Activated CD8-positive, alpha-beta T cell treated with anti-CD3 and anti-CD28 coated beads, Interleukin-2, amount 10 ng/mL, durations not matched to agents 7 days and 5 days (primary cell): ENCODE data around the gene TMPRSS11A. TPM values are rescaled to one million over a fixed set of nuclear protein-coding genes. Genes with fewer than 3 reads are reported as not detected.

Experiments used
- ATAC-seq: fragments of 150-1000 bp; cut with Tn5 transposase; one replicate; pipeline ENCODE4 v1.10.0; 2021; ENCODE audit warnings: moderate library complexity
- CTCF ChIA-PET: fragments of 350-600 bp; sonication (Branson Sonifier 250); formaldehyde crosslinking; loops from one replicate; lab custom pipeline; 2021; ENCODE audit warnings: antibody characterized with exemption; lab: Charles Lee
- POLR2A ChIA-PET: fragments of 350-600 bp; sonication (Branson Sonifier 250); formaldehyde crosslinking; loops from one replicate; lab custom pipeline; 2021; ENCODE audit warnings: antibody characterized with exemption; lab: Charles Lee
- DNase-seq: peaks from one replicate; pipeline ENCODE4 v3.0.0-alpha.2; 2020
- H3K27ac Mint-ChIP-seq: one replicate; pipeline ENCODE4 v1.8.0; 2021; ENCODE audit warnings: mild to moderate bottlenecking, mixed read lengths
- H3K27me3 Mint-ChIP-seq: one replicate; pipeline ENCODE4 v1.8.0; 2021; ENCODE audit warnings: low read depth, mixed read lengths
- H3K36me3 Mint-ChIP-seq: one replicate; pipeline ENCODE4 v1.8.0; 2021; ENCODE audit warnings: low read depth, mixed read lengths
- H3K4me1 Mint-ChIP-seq: one replicate; pipeline ENCODE4 v1.8.0; 2021; ENCODE audit warnings: low read depth, mixed read lengths
- H3K4me3 Mint-ChIP-seq: one replicate; pipeline ENCODE4 v1.8.0; 2021; ENCODE audit warnings: mild to moderate bottlenecking, mixed read lengths
- H3K9me3 Mint-ChIP-seq: one replicate; pipeline ENCODE4 v1.8.0; 2022; ENCODE audit warnings: mixed read lengths; ENCODE audit not compliant: insufficient read depth
- total RNA-seq, 2 experiments: library from RNA; stranded (reverse); gene quantifications; one replicate each; pipeline ENCODE4 v1.2.3, GENCODE V29; 2021

TMPRSS11A gene, protein sequence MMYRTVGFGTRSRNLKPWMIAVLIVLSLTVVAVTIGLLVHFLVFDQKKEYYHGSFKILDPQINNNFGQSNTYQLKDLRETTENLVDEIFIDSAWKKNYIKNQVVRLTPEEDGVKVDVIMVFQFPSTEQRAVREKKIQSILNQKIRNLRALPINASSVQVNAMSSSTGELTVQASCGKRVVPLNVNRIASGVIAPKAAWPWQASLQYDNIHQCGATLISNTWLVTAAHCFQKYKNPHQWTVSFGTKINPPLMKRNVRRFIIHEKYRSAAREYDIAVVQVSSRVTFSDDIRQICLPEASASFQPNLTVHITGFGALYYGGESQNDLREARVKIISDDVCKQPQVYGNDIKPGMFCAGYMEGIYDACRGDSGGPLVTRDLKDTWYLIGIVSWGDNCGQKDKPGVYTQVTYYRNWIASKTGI
- not detected for total RNA-seq

GRCh38 chr4:67963356-67963755, at the start of gene TMPRSS11A:
TMPRSS11A (minus strand) TSS chr4:67963493; CDS start chr4:67963393, 100 bp downstream.
- ATAC-seq (no peak), DNase-seq (no peak)
- CTCF ChIA-PET, result no interaction called here
- H3K4me1 Mint-ChIP-seq, result no peaks in the 10 kb centered on the region
- no peaks in the 10 kb centered on the region for H3K36me3 Mint-ChIP-seq
- no peak within 1 kb of the TSS for H3K27ac Mint-ChIP-seq
- no peak within 1 kb of the TSS for H3K4me3 Mint-ChIP-seq
- POLR2A ChIA-PET, result no interaction called here
- H3K9me3 Mint-ChIP-seq, result no peaks in the 10 kb centered on the region
- H3K27me3 Mint-ChIP-seq, result no peaks in the 10 kb centered on the region

GRCh38 chr4:68011684-68012083, 48.4 kb upstream of the TMPRSS11A start:
- H3K4me1 Mint-ChIP-seq, result no peaks in the 10 kb centered on the region
- no peaks in the 10 kb centered on the region for H3K36me3 Mint-ChIP-seq
- no peak for DNase-seq
- ChIA-PET CTCF (no interaction called here), POLR2A (no interaction called here)
- no peak overlapping the region for H3K27ac Mint-ChIP-seq
- no peak overlapping the region for H3K4me3 Mint-ChIP-seq
- H3K27me3 Mint-ChIP-seq, result no peaks in the 10 kb centered on the region
- no peak for ATAC-seq
- no peaks in the 10 kb centered on the region for H3K9me3 Mint-ChIP-seq

DNA sequence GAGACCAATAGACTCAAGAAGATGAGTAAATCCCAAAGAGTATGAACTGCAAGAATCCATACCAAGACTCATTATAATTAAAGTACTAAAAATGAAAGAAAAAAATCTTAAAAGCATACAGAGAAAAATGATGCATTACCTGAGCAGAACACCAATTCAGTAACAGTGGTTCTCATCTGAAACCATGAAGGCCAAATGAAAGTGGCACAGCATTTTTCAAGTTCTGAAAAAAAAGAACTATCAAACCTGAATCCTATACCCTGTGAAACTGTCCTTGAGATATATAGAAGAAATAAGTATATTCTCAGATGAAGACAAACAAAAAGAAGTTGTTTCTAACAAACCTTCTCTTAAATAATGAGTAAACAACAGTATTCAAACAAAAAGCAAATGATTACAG, 39.6 kb upstream of the TMPRSS11A start:
- ATAC-seq (no peak), DNase-seq (no peak)
- Mint-ChIP-seq H3K4me3 (no peak overlapping the region), H3K27ac (no peak overlapping the region), H3K36me3 (no peaks in the 10 kb centered on the region), H3K4me1 (no peaks in the 10 kb centered on the region), H3K27me3 (no peaks in the 10 kb centered on the region), H3K9me3 (no peaks in the 10 kb centered on the region)
- ChIA-PET CTCF (no interaction called here), POLR2A (no interaction called here)

- no peaks in the 10 kb centered on the region for H3K27me3 Mint-ChIP-seq
- no peaks in the 10 kb centered on the region for H3K9me3 Mint-ChIP-seq
- no peak for DNase-seq
- ChIA-PET POLR2A (no interaction called here), CTCF (interaction anchor here (1.0 kb wide), 1 partner anchor 21 kb away, joined by 3 read pairs; no protein-coding TSS in a partner anchor)
- H3K27ac Mint-ChIP-seq, result no peak overlapping the region
- no peak overlapping the region for H3K4me3 Mint-ChIP-seq
- ATAC-seq, result no peak
- no peaks in the 10 kb centered on the region for H3K4me1 Mint-ChIP-seq
- no peaks in the 10 kb centered on the region for H3K36me3 Mint-ChIP-seq
Observed at GRCh38 chr4:67996127-67996526, 32.8 kb upstream of the TMPRSS11A start.

GRCh38 chr4:67988991-67989390, 25.7 kb upstream of the TMPRSS11A start:
- Mint-ChIP-seq H3K9me3 (no peaks in the 10 kb centered on the region), H3K4me3 (no peak overlapping the region), H3K36me3 (no peaks in the 10 kb centered on the region), H3K4me1 (no peaks in the 10 kb centered on the region), H3K27me3 (peaks cover 3% of the 10 kb centered on the region), H3K27ac (no peak overlapping the region)
- POLR2A ChIA-PET, result no interaction called here
- ATAC-seq, result no peak
- DNase-seq, result no peak
- CTCF ChIA-PET, result no interaction called here

GRCh38 chr4:67983333-67983732, 20.0 kb upstream of the TMPRSS11A start:
- no peak for ATAC-seq
- no peak overlapping the region for H3K27ac Mint-ChIP-seq
- no peaks in the 10 kb centered on the region for H3K4me1 Mint-ChIP-seq
- ChIA-PET CTCF (no interaction called here), POLR2A (no interaction called here)
- peaks cover 4% of the 10 kb centered on the region for H3K27me3 Mint-ChIP-seq
- H3K36me3 Mint-ChIP-seq, result no peaks in the 10 kb centered on the region
- no peaks in the 10 kb centered on the region for H3K9me3 Mint-ChIP-seq
- no peak overlapping the region for H3K4me3 Mint-ChIP-seq
- DNase-seq, result no peak

GRCh38 chr4:67980512-67980911, 17.2 kb upstream of the TMPRSS11A start:
- CTCF ChIA-PET, result no interaction called here
- POLR2A ChIA-PET, result no interaction called here
- ATAC-seq (no peak), DNase-seq (no peak)
- Mint-ChIP-seq H3K27me3 (peaks cover 1% of the 10 kb centered on the region), H3K4me1 (no peaks in the 10 kb centered on the region), H3K36me3 (no peaks in the 10 kb centered on the region), H3K27ac (no peak overlapping the region), H3K4me3 (no peak overlapping the region), H3K9me3 (no peaks in the 10 kb centered on the region)

DNA sequence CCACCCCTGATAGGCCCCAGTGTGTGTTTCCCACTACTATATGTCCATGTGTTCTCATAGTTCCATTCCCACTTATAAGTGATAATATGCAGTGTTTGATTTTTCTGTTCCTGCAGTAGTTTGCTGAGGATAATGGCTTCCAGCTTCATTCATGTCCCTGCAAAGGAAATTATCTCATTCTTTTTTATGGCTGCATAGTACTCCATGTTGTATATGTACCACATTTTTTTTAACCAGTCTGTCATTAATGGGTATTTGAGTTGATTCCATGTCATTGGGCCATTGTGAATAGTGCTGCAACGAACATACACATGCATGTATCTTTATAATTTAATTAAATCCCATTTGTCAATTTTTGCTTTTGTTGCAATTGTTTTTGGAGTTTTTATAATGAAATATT, 10.3 kb upstream of the TMPRSS11A start:
- no peaks in the 10 kb centered on the region for H3K4me1 Mint-ChIP-seq
- ChIA-PET POLR2A (no interaction called here), CTCF (no interaction called here)
- H3K27ac Mint-ChIP-seq, result no peak overlapping the region
- DNase-seq, result no peak
- H3K27me3 Mint-ChIP-seq, result no peaks in the 10 kb centered on the region
- no peak overlapping the region for H3K4me3 Mint-ChIP-seq
- no peaks in the 10 kb centered on the region for H3K36me3 Mint-ChIP-seq
- ATAC-seq, result no peak
- peaks cover 5% of the 10 kb centered on the region for H3K9me3 Mint-ChIP-seq

DNA sequence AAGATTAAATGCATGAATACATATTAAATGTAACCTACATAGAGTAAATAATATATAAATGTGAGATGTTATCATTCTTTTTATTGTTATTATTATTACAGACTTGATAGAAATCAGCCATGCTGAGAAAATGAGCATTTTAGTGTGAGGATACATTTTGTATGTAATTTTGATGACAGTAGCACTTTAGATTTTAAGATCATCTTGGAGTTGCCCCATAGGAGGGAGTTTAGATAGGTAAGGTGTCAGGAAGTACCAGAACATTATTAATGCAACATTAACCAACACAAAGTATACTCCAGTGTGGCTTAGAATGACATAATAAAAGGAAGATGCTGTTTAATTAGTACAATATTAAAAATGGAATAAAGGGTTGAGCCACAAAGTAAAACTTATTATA, 8.4 kb downstream of the TMPRSS11A start:
- ChIA-PET POLR2A (no interaction called here), CTCF (no interaction called here)
- H3K9me3 Mint-ChIP-seq, result no peaks in the 10 kb centered on the region
- no peaks in the 10 kb centered on the region for H3K27me3 Mint-ChIP-seq
- DNase-seq (no peak), ATAC-seq (no peak)
- no peaks in the 10 kb centered on the region for H3K36me3 Mint-ChIP-seq
- H3K27ac Mint-ChIP-seq, result no peak overlapping the region
- no peaks in the 10 kb centered on the region for H3K4me1 Mint-ChIP-seq
- no peak overlapping the region for H3K4me3 Mint-ChIP-seq

DNA sequence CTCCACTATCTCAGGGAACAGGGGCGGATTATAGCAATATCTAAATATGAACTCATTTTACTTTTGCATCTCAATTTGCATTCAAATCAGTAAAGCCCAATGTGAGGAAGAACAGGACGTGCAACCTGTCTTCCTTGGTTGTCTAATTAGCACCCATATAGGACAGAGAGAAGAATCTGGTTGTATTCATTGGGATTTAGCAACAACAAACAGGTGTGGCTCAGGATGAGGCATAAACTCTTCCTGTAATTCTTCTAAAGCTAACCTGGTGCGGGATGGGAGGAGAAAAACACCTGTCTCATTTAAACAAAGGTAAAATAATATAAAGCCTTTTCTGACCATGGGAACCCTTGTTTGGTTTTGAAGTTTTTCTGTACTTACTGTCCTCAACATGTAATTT, 22.2 kb downstream of the TMPRSS11A start:
- H3K9me3 Mint-ChIP-seq, result no peaks in the 10 kb centered on the region
- no peaks in the 10 kb centered on the region for H3K4me1 Mint-ChIP-seq
- H3K27me3 Mint-ChIP-seq, result no peaks in the 10 kb centered on the region
- no peak for DNase-seq
- H3K27ac Mint-ChIP-seq, result no peak overlapping the region
- H3K4me3 Mint-ChIP-seq, result no peak overlapping the region
- ChIA-PET POLR2A (no interaction called here), CTCF (no interaction called here)
- ATAC-seq, result no peak
- no peaks in the 10 kb centered on the region for H3K36me3 Mint-ChIP-seq

DNA sequence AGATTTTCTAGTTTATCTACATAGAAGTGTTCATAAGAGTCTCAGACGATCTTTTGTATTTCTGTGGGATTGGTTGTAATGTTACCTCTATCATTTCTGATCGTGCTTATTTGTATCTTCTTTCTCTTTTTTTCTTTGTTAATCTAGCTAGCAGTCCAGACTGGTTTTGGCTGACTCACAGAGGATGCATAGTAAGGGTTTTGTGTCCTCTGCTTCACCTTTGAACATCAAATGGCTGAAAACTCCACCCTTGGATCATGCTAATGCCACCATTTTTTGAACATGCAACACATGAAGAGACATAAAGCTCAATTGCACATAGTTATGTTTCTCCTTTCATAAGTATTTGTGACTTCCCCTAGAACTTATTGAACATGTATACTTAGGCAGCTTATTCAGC, 22.8 kb downstream of the TMPRSS11A start:
- H3K9me3 Mint-ChIP-seq, result no peaks in the 10 kb centered on the region
- ATAC-seq, result no peak
- ChIA-PET CTCF (no interaction called here), POLR2A (no interaction called here)
- DNase-seq, result no peak
- no peaks in the 10 kb centered on the region for H3K4me1 Mint-ChIP-seq
- no peaks in the 10 kb centered on the region for H3K36me3 Mint-ChIP-seq
- no peak overlapping the region for H3K4me3 Mint-ChIP-seq
- H3K27ac Mint-ChIP-seq, result no peak overlapping the region
- H3K27me3 Mint-ChIP-seq, result no peaks in the 10 kb centered on the region

DNA sequence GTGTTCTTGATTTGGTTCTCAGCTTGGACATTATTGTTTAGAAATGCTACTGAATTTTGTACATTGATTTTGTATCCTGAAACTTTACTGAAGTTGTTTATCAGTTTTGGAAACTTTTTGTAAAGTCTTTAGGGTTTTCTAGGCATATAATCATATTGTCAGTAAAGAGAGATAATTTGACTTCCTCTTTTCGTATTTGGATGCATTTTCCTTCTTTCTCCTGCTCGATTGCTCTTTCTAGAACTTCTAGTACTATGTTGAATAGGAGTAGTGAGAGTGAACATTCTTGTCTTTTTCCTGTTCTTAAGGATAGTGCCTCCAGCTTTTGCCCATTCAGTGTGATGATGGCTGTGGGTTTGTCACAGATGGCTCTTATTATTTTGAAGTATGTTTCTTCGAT, 24.1 kb downstream of the TMPRSS11A start:
- no peaks in the 10 kb centered on the region for H3K36me3 Mint-ChIP-seq
- DNase-seq (no peak), ATAC-seq (no peak)
- no peak overlapping the region for H3K27ac Mint-ChIP-seq
- no peaks in the 10 kb centered on the region for H3K9me3 Mint-ChIP-seq
- ChIA-PET POLR2A (no interaction called here), CTCF (no interaction called here)
- H3K4me1 Mint-ChIP-seq, result no peaks in the 10 kb centered on the region
- H3K27me3 Mint-ChIP-seq, result peaks cover 2% of the 10 kb centered on the region
- no peak overlapping the region for H3K4me3 Mint-ChIP-seq

- Mint-ChIP-seq H3K27ac (no peak overlapping the region), H3K4me1 (no peaks in the 10 kb centered on the region), H3K36me3 (no peaks in the 10 kb centered on the region), H3K9me3 (no peaks in the 10 kb centered on the region), H3K27me3 (peaks cover 6% of the 10 kb centered on the region), H3K4me3 (no peak overlapping the region)
- DNase-seq, result no peak
- ATAC-seq, result no peak
- POLR2A ChIA-PET, result no interaction called here
- CTCF ChIA-PET, result no interaction called here
Observed at GRCh38 chr4:67935888-67936287, 27.4 kb downstream of the TMPRSS11A start.
